NCI-H345 treated with DMSO at 0.1 percent for 48 hours (cell line): ENCODE measurements around the gene SLC22A5.

Source experiments
- DNase-seq: peaks from one replicate; lab custom pipeline; 2025; ENCODE audit not compliant: unreplicated experiment; lab: John Stamatoyannopoulos, UW

SLC22A5 gene

DNA sequence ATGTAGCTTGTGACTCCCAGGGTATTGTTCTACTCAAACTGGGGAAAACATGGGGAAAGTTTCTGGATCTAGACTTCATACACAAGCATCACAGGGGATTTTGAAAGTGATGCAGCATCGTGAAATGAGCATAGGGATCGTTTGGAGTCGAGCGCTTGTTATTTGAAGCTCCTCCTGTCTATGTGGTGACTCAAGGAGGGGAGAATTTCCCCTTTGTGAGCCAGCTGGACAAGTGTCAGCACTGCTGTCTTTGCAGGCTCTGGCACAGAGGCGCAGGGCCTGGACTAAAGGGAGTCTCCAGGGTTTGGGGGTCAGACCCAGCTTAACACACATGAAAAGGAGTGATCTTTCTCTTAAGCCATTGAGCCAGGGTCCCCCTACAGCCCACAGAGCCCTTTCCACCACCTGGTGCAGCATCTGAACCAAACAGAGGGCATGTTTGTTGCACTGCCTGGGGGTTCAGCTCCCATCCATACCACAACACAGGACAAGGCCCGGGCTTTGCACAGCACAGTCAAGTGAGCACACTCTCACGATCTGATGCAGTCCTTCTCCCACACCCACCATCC lies 70.1 kb downstream of the SLC22A5 start:
- no peak for DNase-seq

DNA sequence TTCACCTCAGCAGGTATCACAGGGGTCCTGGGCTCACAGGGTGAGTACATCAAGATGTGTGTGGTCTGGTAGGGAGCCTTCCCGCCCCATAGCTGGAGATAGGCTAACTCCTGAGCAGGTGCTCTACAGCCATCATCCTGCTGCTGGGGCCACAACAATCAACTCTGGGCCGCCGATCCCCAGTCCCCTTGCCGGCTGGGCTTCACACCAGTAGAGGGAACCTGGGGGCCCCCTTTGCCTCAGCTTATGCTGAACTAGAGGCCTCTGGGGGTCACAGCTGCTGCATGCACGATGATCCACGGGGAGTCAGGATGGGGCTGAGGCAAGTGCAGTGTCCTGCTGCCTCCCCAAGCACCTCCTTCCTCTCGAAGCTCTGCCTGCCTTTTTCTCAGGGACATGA lies 74.6 kb downstream of the SLC22A5 start:
- DNase-seq = no peak
